ENCODE data around the gene GCHFR. TPM values are rescaled to one million over a fixed set of nuclear protein-coding genes. Genes with fewer than 3 reads are reported as not detected.

GCHFR gene
- total RNA-seq, 2 donors from 2014 or later = 9.7 to 33.8 TPM

- Histone ChIP-seq H3K4me3 (no peak within 1 kb of the TSS), H3K9me3 (no peaks in the 10 kb centered on the region), H3K27me3 (no peaks in the 10 kb centered on the region), H3K27ac (peak within 1 kb of the TSS in 1 of 2 donors; percentile 16), H3K4me1 (peaks cover 0 to 30% of the 10 kb centered on the region in 2 donors), H3K36me3 (peaks cover 20% of the 10 kb centered on the region)
- DNase-seq (ENCODE audit: low spot score) = no peak
- TF ChIP-seq CTCF (IDR thresholded peaks at IDR 0.05) = no peak
Measured at GRCh38 chr15:40769274-40770146, 5.6 kb downstream of the GCHFR start, which contains the start of gene C15orf62. Gene C15orf62 (plus strand): TSS chr15:40769980. CDS start chr15:40770496, 516 bp downstream.

- H3K36me3 ChIP-seq = peaks cover 28% of the 10 kb centered on the region
- H3K4me3 ChIP-seq = no peak overlapping the region
- H3K27ac ChIP-seq = peak overlapping the region in 1 of 2 donors; percentile 16
- peaks cover 0 to 25% of the 10 kb centered on the region in 2 donors for H3K4me1 ChIP-seq
- TF ChIP-seq CTCF (IDR thresholded peaks at IDR 0.05) = no peak
- DNase-seq (ENCODE audit: low spot score) = no peak
- H3K9me3 ChIP-seq = no peaks in the 10 kb centered on the region
- no peaks in the 10 kb centered on the region for H3K27me3 ChIP-seq
Measured at GRCh38 chr15:40770147-40770721, 6.4 kb downstream of the GCHFR start.

- H3K9me3 ChIP-seq = no peaks in the 10 kb centered on the region
- TF ChIP-seq CTCF (IDR thresholded peaks at IDR 0.05) = no peak
- H3K36me3 ChIP-seq = peaks cover 37% of the 10 kb centered on the region
- H3K4me3 ChIP-seq = no peak overlapping the region
- H3K27ac ChIP-seq = no peak overlapping the region
- peaks cover 0 to 19% of the 10 kb centered on the region in 2 donors for H3K4me1 ChIP-seq
- no peaks in the 10 kb centered on the region for H3K27me3 ChIP-seq
- no peak for DNase-seq (ENCODE audit: low spot score)
Measured at GRCh38 chr15:40771242-40771641, 7.4 kb downstream of the GCHFR start.

- Histone ChIP-seq H3K4me3 (no peak overlapping the region), H3K27ac (no peak overlapping the region), H3K36me3 (peaks cover 42% of the 10 kb centered on the region), H3K4me1 (peaks cover 0 to 19% of the 10 kb centered on the region in 2 donors), H3K9me3 (no peaks in the 10 kb centered on the region), H3K27me3 (no peaks in the 10 kb centered on the region)
- no peak for DNase-seq (ENCODE audit: low spot score)
- no peak for TF ChIP-seq CTCF (IDR thresholded peaks at IDR 0.05)
Measured at GRCh38 chr15:40772014-40772413, 8.1 kb downstream of the GCHFR start.

GRCh38 chr15:40773496-40773895 is 9.6 kb downstream of the GCHFR start:
- Histone ChIP-seq H3K9me3 (no peaks in the 10 kb centered on the region), H3K27ac (no peak overlapping the region), H3K4me1 (peaks cover 0 to 19% of the 10 kb centered on the region in 2 donors), H3K36me3 (peaks cover 57% of the 10 kb centered on the region), H3K4me3 (no peak overlapping the region), H3K27me3 (no peaks in the 10 kb centered on the region)
- TF ChIP-seq CTCF (IDR thresholded peaks at IDR 0.05) = no peak
- DNase-seq (ENCODE audit: low spot score) = no peak
